HEK293T (cell line): ENCODE data around the gene SSTR1.

Experiments used
- BHLHE40 ChIP-seq: fragments of 450-650 bp; IDR thresholded peaks from 2 replicates; pipeline ENCODE4 v1.6.1; 2016; ENCODE audit warnings: mild to moderate bottlenecking, moderate library complexity, borderline replicate concordance
- FOXK2 ChIP-seq: fragments of 450-650 bp; IDR thresholded peaks from 2 replicates; pipeline ENCODE4 v1.6.1; 2016; ENCODE audit warnings: mild to moderate bottlenecking
- FOXM1 ChIP-seq: fragments of 450-650 bp; IDR thresholded peaks from 2 replicates; pipeline ENCODE4 v1.6.1; 2017; ENCODE audit warnings: mild to moderate bottlenecking, borderline replicate concordance
- LEF1 ChIP-seq: fragments of 450-650 bp; IDR thresholded peaks from 2 replicates; pipeline ENCODE4 v1.6.1; 2017; ENCODE audit warnings: mild to moderate bottlenecking, borderline replicate concordance

GRCh38 chr14:38207736-38208617, at the start of gene SSTR1:
- TF ChIP-seq FOXK2 (no peak), LEF1 (no peak), BHLHE40 (no peak), FOXM1 (no peak)
